ENCODE data around the gene SCAPER.

Gene SCAPER

GRCh38 chr15:76678766-76679165 lies 226.4 kb downstream of the SCAPER start:
- in situ Hi-C loops (cut with MboI; ENCODE audit: low sequenced_read_pairs): no loop called here

- in situ Hi-C loops (cut with MboI; ENCODE audit: low sequenced_read_pairs): no loop called here
Measured at GRCh38 chr15:76674883-76675282, 230.3 kb downstream of the SCAPER start.

- in situ Hi-C loops (cut with MboI; ENCODE audit: low sequenced_read_pairs): no loop called here
Measured at GRCh38 chr15:76669521-76670207, 235.5 kb downstream of the SCAPER start.

GRCh38 chr15:76668900-76669299 lies 236.2 kb downstream of the SCAPER start:
- in situ Hi-C loops (cut with MboI; ENCODE audit: low sequenced_read_pairs): no loop called here

GRCh38 chr15:76667943-76668715 lies 237.0 kb downstream of the SCAPER start:
- in situ Hi-C loops (cut with MboI; ENCODE audit: low sequenced_read_pairs): no loop called here

GRCh38 chr15:76664895-76665294 lies 240.2 kb downstream of the SCAPER start:
- in situ Hi-C loops (cut with MboI; ENCODE audit: low sequenced_read_pairs): no loop called here

GRCh38 chr15:76664411-76664810 lies 240.7 kb downstream of the SCAPER start:
- in situ Hi-C loops (cut with MboI; ENCODE audit: low sequenced_read_pairs): no loop called here

GRCh38 chr15:76663529-76663928 lies 241.6 kb downstream of the SCAPER start:
- in situ Hi-C loops (cut with MboI; ENCODE audit: low sequenced_read_pairs): no loop called here

- in situ Hi-C loops (cut with MboI; ENCODE audit: low sequenced_read_pairs): no loop called here
Measured at GRCh38 chr15:76648732-76649444, 256.3 kb downstream of the SCAPER start.

- in situ Hi-C loops (cut with MboI; ENCODE audit: low sequenced_read_pairs): no loop called here
Measured at GRCh38 chr15:76647612-76648011, 257.5 kb downstream of the SCAPER start.

GRCh38 chr15:76644646-76645045 lies 260.5 kb downstream of the SCAPER start:
- in situ Hi-C loops (cut with MboI; ENCODE audit: low sequenced_read_pairs): no loop called here

- in situ Hi-C loops (cut with MboI; ENCODE audit: low sequenced_read_pairs): no loop called here
Measured at GRCh38 chr15:76642671-76643070, 262.5 kb downstream of the SCAPER start.

- in situ Hi-C loops (cut with MboI; ENCODE audit: low sequenced_read_pairs): no loop called here
Measured at GRCh38 chr15:76637166-76637565, 268.0 kb downstream of the SCAPER start.

- in situ Hi-C loops (cut with MboI; ENCODE audit: low sequenced_read_pairs): no loop called here
Measured at GRCh38 chr15:76636059-76636458, 269.1 kb downstream of the SCAPER start.

- in situ Hi-C loops (cut with MboI; ENCODE audit: low sequenced_read_pairs): no loop called here
Measured at GRCh38 chr15:76626611-76627010, 278.5 kb downstream of the SCAPER start.

- in situ Hi-C loops (cut with MboI; ENCODE audit: low sequenced_read_pairs): no loop called here
Measured at GRCh38 chr15:76625267-76625666, 279.9 kb downstream of the SCAPER start.

GRCh38 chr15:76614725-76615124 lies 290.4 kb downstream of the SCAPER start:
- in situ Hi-C loops (cut with MboI; ENCODE audit: low sequenced_read_pairs): no loop called here

- in situ Hi-C loops (cut with MboI; ENCODE audit: low sequenced_read_pairs): no loop called here
Measured at GRCh38 chr15:76588811-76589747, 316.1 kb downstream of the SCAPER start.

GRCh38 chr15:76585576-76585897 lies 319.6 kb downstream of the SCAPER start:
- in situ Hi-C loops (cut with MboI; ENCODE audit: low sequenced_read_pairs): no loop called here

- in situ Hi-C loops (cut with MboI; ENCODE audit: low sequenced_read_pairs): no loop called here
Measured at GRCh38 chr15:76584868-76585575, 320.1 kb downstream of the SCAPER start.

Measured in HL-60/S4 (cell line).